ENCODE measurements around the gene DNAH9. TPM values are rescaled to one million over a fixed set of nuclear protein-coding genes. Genes with fewer than 3 reads are reported as not detected.

The DNAH9 gene
- polyA plus RNA-seq, 1 experiment = not detected

GRCh38 chr17:11719203-11719602 is 120.9 kb downstream of the DNAH9 start:
- POLR2A ChIA-PET = no interaction called here
- TF ChIP-seq CTCF (IDR thresholded peaks at IDR 0.05; ENCODE audit: low read depth, low read length) = no peak
- Histone ChIP-seq H3K4me3 (ENCODE audit: low read depth, low read length) (no peak overlapping the region), H3K27ac (ENCODE audit: low read depth, low read length) (no peak overlapping the region), H3K9me3 (ENCODE audit: control insufficient read depth, insufficient read depth, low read length) (peaks cover 39% of the 10 kb centered on the region), H3K27me3 (ENCODE audit: control insufficient read depth, insufficient read depth, low read length) (no peaks in the 10 kb centered on the region)
- no peak for DNase-seq (ENCODE audit: low read depth, low spot score)
- CTCF ChIA-PET = no interaction called here

- H3K4me3 ChIP-seq (ENCODE audit: low read depth, low read length) = no peak overlapping the region
- no peak overlapping the region for H3K27ac ChIP-seq (ENCODE audit: low read depth, low read length)
- no peak for DNase-seq (ENCODE audit: low read depth, low spot score)
- CTCF ChIA-PET = no interaction called here
- no peak for TF ChIP-seq CTCF (IDR thresholded peaks at IDR 0.05; ENCODE audit: low read depth, low read length)
- POLR2A ChIA-PET = no interaction called here
- peaks cover 35% of the 10 kb centered on the region for H3K9me3 ChIP-seq (ENCODE audit: control insufficient read depth, insufficient read depth, low read length)
- H3K27me3 ChIP-seq (ENCODE audit: control insufficient read depth, insufficient read depth, low read length) = no peaks in the 10 kb centered on the region
Observed at GRCh38 chr17:11719856-11720255, 121.6 kb downstream of the DNAH9 start.

- H3K27me3 ChIP-seq (ENCODE audit: control insufficient read depth, insufficient read depth, low read length) = no peaks in the 10 kb centered on the region
- no peak overlapping the region for H3K27ac ChIP-seq (ENCODE audit: low read depth, low read length)
- TF ChIP-seq CTCF (IDR thresholded peaks at IDR 0.05; ENCODE audit: low read depth, low read length) = no peak
- POLR2A ChIA-PET = no interaction called here
- DNase-seq (ENCODE audit: low read depth, low spot score) = no peak
- H3K9me3 ChIP-seq (ENCODE audit: control insufficient read depth, insufficient read depth, low read length) = peaks cover 33% of the 10 kb centered on the region
- no peak overlapping the region for H3K4me3 ChIP-seq (ENCODE audit: low read depth, low read length)
- CTCF ChIA-PET = no interaction called here
Observed at GRCh38 chr17:11720816-11721215, 122.5 kb downstream of the DNAH9 start.

GRCh38 chr17:11730747-11731146 is 132.5 kb downstream of the DNAH9 start:
- no peak for TF ChIP-seq CTCF (IDR thresholded peaks at IDR 0.05; ENCODE audit: low read depth, low read length)
- CTCF ChIA-PET = no interaction called here
- no peaks in the 10 kb centered on the region for H3K27me3 ChIP-seq (ENCODE audit: control insufficient read depth, insufficient read depth, low read length)
- H3K9me3 ChIP-seq (ENCODE audit: control insufficient read depth, insufficient read depth, low read length) = peaks cover 47% of the 10 kb centered on the region
- no peak overlapping the region for H3K4me3 ChIP-seq (ENCODE audit: low read depth, low read length)
- H3K27ac ChIP-seq (ENCODE audit: low read depth, low read length) = no peak overlapping the region
- POLR2A ChIA-PET = no interaction called here
- no peak for DNase-seq (ENCODE audit: low read depth, low spot score)

GRCh38 chr17:11736613-11737312 is 138.5 kb downstream of the DNAH9 start:
- H3K4me3 ChIP-seq (ENCODE audit: low read depth, low read length) = no peak overlapping the region
- peaks cover 47% of the 10 kb centered on the region for H3K9me3 ChIP-seq (ENCODE audit: control insufficient read depth, insufficient read depth, low read length)
- TF ChIP-seq CTCF (IDR thresholded peaks at IDR 0.05; ENCODE audit: low read depth, low read length) = no peak
- no peak overlapping the region for H3K27ac ChIP-seq (ENCODE audit: low read depth, low read length)
- ChIA-PET CTCF (no interaction called here), POLR2A (no interaction called here)
- no peak for DNase-seq (ENCODE audit: low read depth, low spot score)
- no peaks in the 10 kb centered on the region for H3K27me3 ChIP-seq (ENCODE audit: control insufficient read depth, insufficient read depth, low read length)
